Right lobe of liver (tissue), 6 donors: Measurements from ENCODE around the gene CYB5D1. TPM values are rescaled to one million over a fixed set of nuclear protein-coding genes. Genes with fewer than 3 reads are reported as not detected.

Source experiments
- ATAC-seq, 4 donors: fragments of 200-7000 bp; cut with Tn5 transposase; one replicate each; pipeline ENCODE4 v1.9.1; 2020; ENCODE audit warnings: mild to moderate bottlenecking in 4 of 4, moderate library complexity in 4 of 4
- DNase-seq, 3 donors: peaks; one replicate each; pipeline ENCODE4 v3.0.0-alpha.2; 2020
- H3K27ac ChIP-seq, 3 donors: fragments of 200-600 bp; one replicate each; pipeline ENCODE4 v1.8.0; 2022
- H3K27me3 ChIP-seq, 2 donors: fragments of 200-600 bp; one replicate each; pipeline ENCODE4 v1.8.0; 2022
- H3K36me3 ChIP-seq, 4 donors: fragments of 200-600 bp; sonication (generic) in 1 of 4; one replicate each; pipeline versions ENCODE4 v1.5.1 to v1.8.0; 2017 to 2022; ENCODE audit warnings: control low read depth in 1 of 4
- H3K4me1 ChIP-seq, 4 donors: fragments of 200-600 bp; sonication (generic) in 1 of 4; one replicate each; pipeline versions ENCODE4 v1.5.1 to v1.8.0; 2017 to 2022; ENCODE audit warnings: control low read depth in 1 of 4
- H3K4me3 ChIP-seq, 3 donors: fragments of 200-600 bp; one replicate each; pipeline ENCODE4 v1.8.0; 2022
- H3K9me3 ChIP-seq, 4 donors: fragments of 200-600 bp; sonication (generic) in 1 of 4; one replicate each; pipeline versions ENCODE4 v1.5.1 to v1.8.0; 2017 to 2022; ENCODE audit warnings: control low read depth in 1 of 4
- CTCF ChIP-seq, 4 donors: fragments of 200-600 bp in 3 of 4; fragments of 450-650 bp in 1 of 4; IDR thresholded peaks; one replicate each; pipeline versions ENCODE4 v1.5.1 to v1.8.0; 2016 to 2022; ENCODE audit warnings: antibody characterized with exemption in 4 of 4, mild to moderate bottlenecking in 2 of 4
- POLR2A ChIP-seq: fragments of 450-650 bp; IDR thresholded peaks from one replicate; pipeline ENCODE4 v1.6.1; 2017; ENCODE audit warnings: antibody characterized with exemption, mild to moderate bottlenecking
- whole genome bisulfite sequencing: methylation state at CpG from one replicate; pipeline ENCODE4 v1.1.6; 2018; ENCODE audit warnings: low coverage, low lambda C conversion rate; ENCODE audit not compliant: insufficient coverage; ENCODE audit errors: missing lambda C conversion rate; 5-methylcytosine and 5-hydroxymethylcytosine counted together
- intact Hi-C, 2 donors: fragments of 100-400 bp; cut with DNase I; formaldehyde crosslinking; loops; one replicate each; pipeline versions ENCODE4 v1.11.2 to v1.14.1; 2022
- small RNA-seq, 2 experiments: library from RNA; depleted of rRNA; stranded (forward); fragments of <200 nt; gene quantifications; one replicate each; pipeline ENCODE3, GENCODE V24; 2016
- total RNA-seq, 6 experiments: library from RNA; depleted of rRNA in 2 of 6; stranded (reverse); fragments of >200 nt in 2 of 6; fragmentation: NEBNext Ultra II Directional in 3 of 6; extraction: Animal tissue kit (Norgen Biotek cat#: 25700) in 3 of 6; gene quantifications; one replicate each; pipeline versions ENCODE4 v1.1.0 to v1.2.4, GENCODE V29; 2016 to 2023
- donor health status: DM: no; HTN: yes; CAD: no.
- donor health status: DM: no; HTN: no; CAD: no.
- donor health status: DM: no; HTN: no; CAD: no.
- donor health status: DM: no; HTN: yes; CAD: no.
- donor health status: DM: no; HTN: yes; CAD: no.

The CYB5D1 gene
- total RNA-seq, 6 experiments from 2014 or later: 6.0 to 11.7 (median 7.4) TPM

GRCh38 chr17:7910711-7911110 is 52.9 kb downstream of the CYB5D1 start:
- WGBS: 78% methylated on average over 2 of the region's 13 CpGs
- no peaks in the 10 kb centered on the region for H3K27me3 ChIP-seq
- intact Hi-C loops: loop anchor here in 1 of 2 donors (5.0 kb wide), 1 partner anchor 77 kb away; no protein-coding TSS in a partner anchor
- H3K9me3 ChIP-seq: no peaks in the 10 kb centered on the region
- TF ChIP-seq CTCF (IDR thresholded peaks at IDR 0.05) (no peak), POLR2A (no peak)
- H3K36me3 ChIP-seq: no peaks in the 10 kb centered on the region
- DNase-seq (no peak), ATAC-seq (no peak)
- no peak overlapping the region for H3K4me3 ChIP-seq
- H3K27ac ChIP-seq: no peak overlapping the region
- peaks cover 0 to 10% (median 0%) of the 10 kb centered on the region in 4 donors for H3K4me1 ChIP-seq

GRCh38 chr17:7911116-7911515 is 53.3 kb downstream of the CYB5D1 start:
- intact Hi-C loops: loop anchor here in 1 of 2 donors (5.0 kb wide), 1 partner anchor 76 kb away; no protein-coding TSS in a partner anchor
- TF ChIP-seq CTCF (IDR thresholded peaks at IDR 0.05): no peak
- no peak for TF ChIP-seq POLR2A
- DNase-seq (no peak), ATAC-seq (no peak)
- Histone ChIP-seq H3K9me3 (no peaks in the 10 kb centered on the region), H3K4me3 (no peak overlapping the region), H3K27me3 (no peaks in the 10 kb centered on the region), H3K27ac (no peak overlapping the region), H3K4me1 (peaks cover 0 to 10% (median 0%) of the 10 kb centered on the region in 4 donors), H3K36me3 (no peaks in the 10 kb centered on the region)
- WGBS: 27% methylated on average over 3 of the region's 9 CpGs

Small RNA genes lying within 50 kb of the gene (small RNA-seq; reads per million reads assigned to genes)
- gene SCARNA21: 0 reads per million in 2 experiments

Other genes with a start within 250 kb of the CYB5D1 start
- 10 to 100 TPM; 14.3 to 23.2 (median 16.7) TPM for gene FXR2, start 243.1 kb upstream of the CYB5D1 start, total RNA-seq
- gene SAT2, start 230.2 kb upstream of the CYB5D1 start, total RNA-seq: 100 to 1,000 TPM in 5 of 6 experiments, 10 to 100 TPM in 1; 99.3 to 187 (median 120) TPM
- 10 to 100 TPM in 5 of 6 experiments, 1 to 10 TPM in 1; 2.4 to 70.2 (median 15.4) TPM for gene SHBG, start 227.9 kb upstream of the CYB5D1 start, total RNA-seq
- gene ATP1B2, start 207.1 kb upstream of the CYB5D1 start, total RNA-seq: 1 to 10 TPM in 3 of 6 experiments, under 1 TPM in 3; 0.43 to 1.7 (median 0.91) TPM
- 10 to 100 TPM; 12.9 to 30.0 (median 23.0) TPM for gene TP53, start 170.5 kb upstream of the CYB5D1 start, total RNA-seq
- 1 to 10 TPM; 1.9 to 3.8 (median 3.0) TPM for gene WRAP53, start 169.5 kb upstream of the CYB5D1 start, total RNA-seq
- gene EFNB3, start 152.8 kb upstream of the CYB5D1 start, total RNA-seq: 1 to 10 TPM in 1 of 6 experiments, under 1 TPM in 5; 0.26 to 1.1 (median 0.83) TPM
- gene DNAH2, start 140.3 kb upstream of the CYB5D1 start, total RNA-seq: under 1 TPM; 0.12 to 0.38 (median 0.27) TPM
- 10 to 100 TPM in 4 of 6 experiments, 1 to 10 TPM in 2; 6.1 to 12.8 (median 10.9) TPM for gene KDM6B, start 23.8 kb upstream of the CYB5D1 start, total RNA-seq
- 1 to 10 TPM in 4 of 6 experiments, under 1 TPM in 2; 0.74 to 2.4 (median 1.2) TPM for gene TMEM88, start 2.9 kb upstream of the CYB5D1 start, total RNA-seq
- 10 to 100 TPM; 27.2 to 43.0 (median 30.8) TPM for gene NAA38, start 444 bp upstream of the CYB5D1 start, total RNA-seq
- gene CHD3, start 30.8 kb downstream of the CYB5D1 start, total RNA-seq: 1 to 10 TPM; 3.2 to 7.2 (median 5.1) TPM
- under 1 TPM; 0.18 to 0.70 (median 0.46) TPM for gene RNF227, start 58.3 kb downstream of the CYB5D1 start, total RNA-seq
- gene KCNAB3, start 71.9 kb downstream of the CYB5D1 start, total RNA-seq: 1 to 10 TPM in 3 of 6 experiments, under 1 TPM in 2, not detected in 1; 0.61 to 2.9 (median 1.0) TPM
- 10 to 100 TPM; 43.7 to 57.1 (median 48.3) TPM for gene TRAPPC1, start 73.9 kb downstream of the CYB5D1 start, total RNA-seq
- 10 to 100 TPM in 2 of 6 experiments, 1 to 10 TPM in 4; 7.3 to 12.7 (median 9.4) TPM for gene CNTROB, start 74.2 kb downstream of the CYB5D1 start, total RNA-seq
- under 1 TPM in 1 of 6 experiments, not detected in 5; 0.33 TPM for gene GUCY2D, start 144.6 kb downstream of the CYB5D1 start, total RNA-seq
- gene ALOX15B, start 181.1 kb downstream of the CYB5D1 start, total RNA-seq: 1 to 10 TPM in 2 of 6 experiments, under 1 TPM in 4; 0.22 to 2.2 (median 0.72) TPM
- not detected for gene ALOX12B, start 229.7 kb downstream of the CYB5D1 start, total RNA-seq